ENCODE data around the gene DDX55. TPM values are rescaled to one million over a fixed set of nuclear protein-coding genes. Genes with fewer than 3 reads are reported as not detected.

Gene DDX55
- total RNA-seq, 2 experiments from 2014 or later: 51.7 to 55.4 TPM

DNA sequence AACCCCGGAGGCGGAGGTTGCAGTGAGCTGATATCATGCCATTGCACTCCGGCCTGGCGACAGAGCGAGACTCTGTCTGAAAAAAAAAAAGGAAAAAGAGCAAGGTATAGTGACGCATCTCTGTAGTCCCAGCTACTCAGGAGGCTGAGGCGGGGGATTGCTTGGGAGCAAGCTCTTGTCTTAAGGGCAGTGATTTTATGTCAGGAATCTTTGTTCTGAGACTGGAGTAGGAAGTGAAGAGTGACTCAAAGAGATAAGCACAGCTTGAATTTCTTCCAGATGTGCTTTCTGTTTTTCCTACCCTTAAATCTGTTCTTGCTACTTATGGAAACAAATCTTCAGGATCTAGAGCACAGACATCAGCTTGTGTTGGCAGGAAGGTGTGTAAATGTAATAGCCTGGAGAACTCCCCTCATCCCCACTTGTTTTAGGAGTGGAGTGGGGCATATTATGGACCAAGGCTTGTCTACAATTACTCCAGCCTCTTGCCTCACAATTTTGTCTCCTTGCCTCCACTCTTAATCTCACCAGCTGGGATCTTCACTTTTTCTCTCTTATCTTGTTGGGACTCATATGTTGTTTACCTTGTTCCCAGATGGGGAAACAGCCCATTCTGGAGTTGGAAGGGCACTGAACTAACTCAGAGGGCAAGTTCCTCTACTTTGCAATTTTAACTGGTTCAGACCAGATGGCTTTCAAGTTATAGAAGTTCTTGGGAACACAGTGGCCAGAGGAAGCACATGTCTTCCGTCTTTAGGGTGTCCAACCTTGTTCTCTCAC, 10.0 kb upstream of the DDX55 start:
- intact Hi-C loops (cut with micrococcal nuclease): no loop called here
- DNase-seq (no peak), ATAC-seq (no peak)
- Mint-ChIP-seq H3K36me3 (ENCODE audit: low read depth) (peaks cover 53% of the 10 kb centered on the region), H3K27ac (peak overlapping the region; percentile 77), H3K27me3 (no peaks in the 10 kb centered on the region), H3K4me3 (no peak overlapping the region), H3K9me3 (no peaks in the 10 kb centered on the region), H3K4me1 (ENCODE audit: low read depth) (peaks cover 44% of the 10 kb centered on the region)
- ChIA-PET CTCF (interaction anchor here (1.1 to 1.8 kb wide), 2 partner anchors 9 to 10 kb away, joined by 3 read pairs; no protein-coding TSS in a partner anchor), POLR2A (interaction anchor here (0.5 to 1.8 kb wide), 2 partner anchors 10 to 199 kb away, joined by 3 to 10 read pairs; partner anchors contain the start of gene DDX55)
- TF ChIP-seq, protein P1, sequence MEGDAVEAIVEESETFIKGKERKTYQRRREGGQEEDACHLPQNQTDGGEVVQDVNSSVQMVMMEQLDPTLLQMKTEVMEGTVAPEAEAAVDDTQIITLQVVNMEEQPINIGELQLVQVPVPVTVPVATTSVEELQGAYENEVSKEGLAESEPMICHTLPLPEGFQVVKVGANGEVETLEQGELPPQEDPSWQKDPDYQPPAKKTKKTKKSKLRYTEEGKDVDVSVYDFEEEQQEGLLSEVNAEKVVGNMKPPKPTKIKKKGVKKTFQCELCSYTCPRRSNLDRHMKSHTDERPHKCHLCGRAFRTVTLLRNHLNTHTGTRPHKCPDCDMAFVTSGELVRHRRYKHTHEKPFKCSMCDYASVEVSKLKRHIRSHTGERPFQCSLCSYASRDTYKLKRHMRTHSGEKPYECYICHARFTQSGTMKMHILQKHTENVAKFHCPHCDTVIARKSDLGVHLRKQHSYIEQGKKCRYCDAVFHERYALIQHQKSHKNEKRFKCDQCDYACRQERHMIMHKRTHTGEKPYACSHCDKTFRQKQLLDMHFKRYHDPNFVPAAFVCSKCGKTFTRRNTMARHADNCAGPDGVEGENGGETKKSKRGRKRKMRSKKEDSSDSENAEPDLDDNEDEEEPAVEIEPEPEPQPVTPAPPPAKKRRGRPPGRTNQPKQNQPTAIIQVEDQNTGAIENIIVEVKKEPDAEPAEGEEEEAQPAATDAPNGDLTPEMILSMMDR (IDR thresholded peaks at IDR 0.05): no peak

GRCh38 chr12:123595729-123596128, 6.2 kb upstream of the DDX55 start:
- ChIA-PET CTCF (interaction anchor here (1.0 kb wide), 1 partner anchor 23 kb away, joined by 3 read pairs; no protein-coding TSS in a partner anchor), POLR2A (interaction anchor here (0.7 kb wide), 1 partner anchor 161 kb away, joined by 3 read pairs; no protein-coding TSS in a partner anchor)
- Mint-ChIP-seq H3K27me3 (no peaks in the 10 kb centered on the region), H3K4me3 (no peak overlapping the region), H3K36me3 (ENCODE audit: low read depth) (peaks cover 42% of the 10 kb centered on the region), H3K27ac (peak overlapping the region; percentile 39), H3K9me3 (no peaks in the 10 kb centered on the region), H3K4me1 (ENCODE audit: low read depth) (peaks cover 27% of the 10 kb centered on the region)
- ATAC-seq: no peak
- intact Hi-C loops (cut with micrococcal nuclease): no loop called here
- TF ChIP-seq, protein P1 (IDR thresholded peaks at IDR 0.05): no peak
- DNase-seq: no peak

DNA sequence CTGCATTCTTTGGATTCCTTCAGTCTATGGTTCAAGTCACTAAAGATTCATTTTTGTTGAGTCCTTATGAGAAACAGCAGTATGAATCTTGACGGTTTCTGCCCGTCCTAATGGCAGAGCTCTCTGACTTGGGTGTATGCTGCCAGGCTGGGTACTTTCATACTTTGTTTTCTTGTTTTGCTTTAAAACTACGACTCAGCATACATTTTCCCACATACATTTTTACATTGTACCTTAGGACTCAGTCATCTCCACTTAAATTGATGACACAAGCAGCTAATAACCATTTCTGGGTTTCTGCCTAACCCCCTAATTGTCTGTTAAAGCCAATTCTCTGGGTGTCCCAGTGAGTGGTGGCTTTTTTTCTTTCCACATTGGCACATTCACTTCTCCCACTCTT, 4.8 kb upstream of the DDX55 start:
- Mint-ChIP-seq H3K4me1 (ENCODE audit: low read depth) (peaks cover 18% of the 10 kb centered on the region), H3K36me3 (ENCODE audit: low read depth) (peaks cover 37% of the 10 kb centered on the region), H3K4me3 (no peak overlapping the region), H3K9me3 (peaks cover 2% of the 10 kb centered on the region), H3K27me3 (no peaks in the 10 kb centered on the region), H3K27ac (no peak overlapping the region)
- ATAC-seq: no peak
- CTCF ChIA-PET: interaction anchor here (1.4 kb wide), 1 partner anchor 10 kb away, joined by 3 read pairs; no protein-coding TSS in a partner anchor
- DNase-seq: no peak
- intact Hi-C loops (cut with micrococcal nuclease): no loop called here
- TF ChIP-seq, protein P1 (IDR thresholded peaks at IDR 0.05): no peak
- POLR2A ChIA-PET: interaction anchor here (1.1 kb wide), 1 partner anchor 10 kb away, joined by 3 read pairs; no protein-coding TSS in a partner anchor

DNA sequence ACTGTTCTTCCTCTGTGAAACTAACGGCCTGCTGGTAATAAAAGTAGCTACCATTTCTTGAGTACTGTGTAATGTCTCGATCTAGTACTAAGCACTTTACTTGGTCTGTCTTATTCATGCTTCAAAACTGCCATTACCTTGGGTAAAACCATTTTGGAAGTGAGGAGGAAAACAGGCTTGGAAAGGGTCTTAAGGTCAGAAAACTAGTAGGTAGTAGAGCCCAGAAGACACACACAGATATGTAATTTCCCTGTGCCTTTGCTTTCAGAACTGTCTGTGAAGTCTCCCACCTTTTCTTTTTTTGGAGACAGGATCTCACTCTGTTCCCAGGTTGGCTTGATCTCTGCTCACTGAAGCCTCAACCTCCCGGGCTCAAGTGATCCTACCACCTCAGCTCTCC, 3.4 kb upstream of the DDX55 start:
- Mint-ChIP-seq H3K36me3 (ENCODE audit: low read depth) (peaks cover 40% of the 10 kb centered on the region), H3K27ac (peak overlapping the region; percentile 57), H3K9me3 (peaks cover 2% of the 10 kb centered on the region), H3K4me1 (ENCODE audit: low read depth) (peaks cover 21% of the 10 kb centered on the region), H3K4me3 (no peak overlapping the region), H3K27me3 (no peaks in the 10 kb centered on the region)
- intact Hi-C loops (cut with micrococcal nuclease): no loop called here
- ChIA-PET POLR2A (interaction anchor here (0.5 to 1.1 kb wide), 2 partner anchors 24 to 175 kb away, joined by 4 to 5 read pairs; no protein-coding TSS in a partner anchor), CTCF (interaction anchor here (0.7 to 1.4 kb wide), 3 partner anchors 11 to 20 kb away, joined by 3 read pairs; no protein-coding TSS in a partner anchor)
- TF ChIP-seq, protein P1 (IDR thresholded peaks at IDR 0.05): no peak
- DNase-seq: no peak
- no peak for ATAC-seq

GRCh38 chr12:123599310-123599709, 2.6 kb upstream of the DDX55 start:
- H3K36me3 Mint-ChIP-seq (ENCODE audit: low read depth): peaks cover 39% of the 10 kb centered on the region
- peak overlapping the region; percentile 53 for H3K27ac Mint-ChIP-seq
- H3K4me1 Mint-ChIP-seq (ENCODE audit: low read depth): peaks cover 28% of the 10 kb centered on the region
- DNase-seq: no peak
- H3K9me3 Mint-ChIP-seq: peaks cover 2% of the 10 kb centered on the region
- TF ChIP-seq, protein P1 (IDR thresholded peaks at IDR 0.05): no peak
- no peaks in the 10 kb centered on the region for H3K27me3 Mint-ChIP-seq
- intact Hi-C loops (cut with micrococcal nuclease): no loop called here
- POLR2A ChIA-PET: no interaction called here
- CTCF ChIA-PET: interaction anchor here (1.2 kb wide), 1 partner anchor 16 kb away, joined by 3 read pairs; no protein-coding TSS in a partner anchor
- H3K4me3 Mint-ChIP-seq: peak overlapping the region; percentile 48
- ATAC-seq: no peak
